Fibroblast of skin of right quadriceps (primary cell): Measurements from ENCODE around the gene HEATR1.
A peak's percentile ranks its signal among the peaks of the same experiment; 100 is the strongest.
"Not testable (repeated sequence)": the region's sequence is repeated elsewhere in the genome, so short reads cannot be mapped to it uniquely, and the experiment has no call there.

Experiments used
- DNase-seq: peaks from one replicate; pipeline ENCODE4 v3.0.0-alpha.2; 2013

Gene HEATR1

DNA sequence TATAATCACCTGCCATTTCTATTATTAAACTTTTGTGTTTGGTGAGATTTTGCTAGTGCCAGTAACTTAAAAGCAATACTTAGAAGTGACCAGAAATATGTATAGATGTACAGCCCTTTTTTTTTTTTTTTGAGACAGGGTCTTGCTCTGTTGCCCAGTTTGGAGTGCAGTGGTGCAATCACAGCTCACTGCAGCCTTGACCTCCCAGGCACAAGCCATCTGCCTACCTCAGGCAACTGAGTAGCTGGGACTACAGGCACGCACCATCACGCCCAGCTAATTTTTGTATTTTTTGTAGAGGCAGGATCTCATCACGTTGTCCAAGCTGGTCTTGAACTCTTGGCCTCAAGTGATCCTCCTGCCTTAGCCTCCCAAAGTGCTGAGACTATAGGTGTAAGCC lies 23.9 kb downstream of the HEATR1 start:
- DNase-seq: not testable (repeated sequence)

DNA sequence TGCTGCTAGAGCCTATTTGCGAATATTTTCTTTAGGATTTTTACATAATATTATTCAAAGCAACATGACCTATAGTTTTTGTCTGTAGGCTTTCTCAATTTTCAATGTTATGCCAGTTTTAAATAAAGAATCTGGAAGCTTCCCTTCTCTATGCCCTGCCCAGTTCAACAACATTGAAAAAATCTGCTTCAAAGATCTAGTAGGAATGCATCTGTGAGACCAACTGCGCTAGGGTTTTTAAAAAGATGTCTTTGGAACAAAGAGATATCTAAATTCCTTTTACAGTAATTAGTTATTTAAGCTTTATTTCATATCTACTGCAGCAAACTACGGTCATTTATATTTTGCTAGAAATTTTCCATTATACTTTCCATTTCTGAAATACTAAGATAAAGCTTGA lies 25.7 kb downstream of the HEATR1 start:
- DNase-seq: no peak

- DNase-seq: not testable (repeated sequence)
Observed at GRCh38 chr1:236577041-236577440, 27.3 kb downstream of the HEATR1 start.

- peak; percentile 9 for DNase-seq
Observed at GRCh38 chr1:236576004-236576403, 28.3 kb downstream of the HEATR1 start.

GRCh38 chr1:236575523-236575922 lies 28.8 kb downstream of the HEATR1 start:
- peak; percentile 1 for DNase-seq

DNA sequence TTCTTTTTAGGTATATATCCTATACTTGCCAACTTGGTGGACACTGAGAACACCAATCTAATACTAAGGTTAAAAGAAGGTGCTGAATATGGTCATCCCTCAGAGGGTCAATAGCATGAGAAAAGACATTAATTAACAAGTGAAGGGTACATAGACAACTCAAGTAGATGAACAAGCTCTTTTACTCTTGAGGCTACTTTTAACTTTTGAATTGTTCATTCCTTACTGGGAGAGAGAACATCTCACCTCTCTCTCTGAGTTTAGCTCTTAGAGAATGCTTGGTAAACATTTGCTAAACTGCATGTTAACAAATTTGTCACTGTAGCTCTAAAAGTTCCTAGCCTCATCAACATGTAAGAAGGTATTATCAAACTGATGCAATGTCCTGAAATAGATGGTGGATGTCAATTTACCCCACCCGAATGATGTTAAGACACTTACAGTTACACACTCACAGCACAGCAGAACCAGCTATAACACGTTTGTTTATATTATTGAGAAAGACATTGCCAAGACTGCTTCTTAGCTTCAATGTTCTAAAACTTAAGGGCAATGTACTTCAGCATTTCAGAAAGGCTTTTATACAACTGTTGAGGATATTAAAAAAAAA lies 35.9 kb downstream of the HEATR1 start:
- DNase-seq: peak; percentile 31

DNA sequence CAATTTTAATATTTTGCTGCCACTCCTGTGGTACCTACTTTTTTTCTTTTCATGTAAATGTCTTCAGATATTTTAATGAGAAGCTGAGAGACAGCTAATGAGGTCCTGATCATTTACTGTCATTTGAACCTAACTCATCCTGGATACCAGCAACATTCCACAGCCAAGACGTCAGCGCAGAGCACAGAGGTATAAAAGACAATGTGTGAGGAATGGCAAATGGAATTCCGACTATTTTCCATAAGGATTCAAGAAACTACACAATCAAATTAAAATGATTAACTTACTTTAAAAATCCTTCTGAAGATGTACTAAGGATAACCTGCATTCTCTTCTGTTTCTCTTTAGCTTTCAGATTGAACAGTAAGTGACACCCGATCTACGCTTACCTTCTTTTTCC lies 38.8 kb downstream of the HEATR1 start:
- peak; percentile 4 for DNase-seq

GRCh38 chr1:236561976-236562375 lies 42.3 kb downstream of the HEATR1 start:
- no peak for DNase-seq

GRCh38 chr1:236560213-236560771 lies 44.0 kb downstream of the HEATR1 start:
- no peak for DNase-seq

GRCh38 chr1:236558846-236559245 lies 45.5 kb downstream of the HEATR1 start:
- no peak for DNase-seq

DNA sequence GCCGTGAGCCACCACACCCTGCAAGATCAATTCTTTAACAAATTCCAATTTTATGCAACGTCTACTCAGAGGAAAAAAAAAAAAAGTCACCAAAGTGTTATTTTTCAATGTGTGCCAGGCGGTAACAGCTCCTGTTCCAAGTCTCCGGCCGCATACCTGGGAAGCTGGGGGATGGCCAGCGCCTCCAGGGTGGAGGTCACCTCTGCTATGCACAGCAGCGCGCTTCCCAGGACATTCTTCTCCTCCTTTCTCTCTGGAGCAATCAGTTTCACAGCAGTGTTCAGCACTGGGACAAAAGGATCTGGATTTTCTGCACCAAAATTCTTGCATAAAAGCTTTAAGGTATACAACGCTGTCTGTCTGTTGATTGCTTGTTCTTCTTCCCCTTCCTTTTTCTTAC lies 46.2 kb downstream of the HEATR1 start:
- no peak for DNase-seq

DNA sequence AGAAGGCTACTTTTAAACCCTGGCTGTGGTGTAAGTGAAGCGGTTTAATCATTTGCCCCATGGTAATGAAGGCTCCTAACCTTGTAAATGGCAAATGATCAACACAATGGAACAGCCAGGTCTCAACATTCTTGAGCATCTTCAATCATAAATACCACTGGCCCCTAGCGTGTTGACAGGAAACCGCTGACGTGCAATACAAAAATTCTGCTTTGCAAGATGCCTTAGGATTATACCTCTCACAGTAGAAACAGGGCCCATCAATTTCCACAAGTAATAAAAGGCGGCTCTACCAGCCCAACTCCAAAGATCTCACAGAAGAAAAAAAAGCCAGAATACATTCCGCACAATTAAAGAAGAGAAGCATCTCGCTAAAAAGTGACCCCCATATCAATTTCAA lies 47.7 kb downstream of the HEATR1 start:
- no peak for DNase-seq

- DNase-seq: no peak
Observed at GRCh38 chr1:236553370-236553769, 50.9 kb downstream of the HEATR1 start.

GRCh38 chr1:236552901-236553300 lies 51.4 kb downstream of the HEATR1 start:
- DNase-seq: no peak

GRCh38 chr1:236552096-236552495 lies 52.2 kb downstream of the HEATR1 start:
- DNase-seq: no peak

GRCh38 chr1:236550961-236551851 lies 53.1 kb downstream of the HEATR1 start:
- no peak for DNase-seq

GRCh38 chr1:236548452-236548851 lies 55.9 kb downstream of the HEATR1 start:
- no peak for DNase-seq

DNA sequence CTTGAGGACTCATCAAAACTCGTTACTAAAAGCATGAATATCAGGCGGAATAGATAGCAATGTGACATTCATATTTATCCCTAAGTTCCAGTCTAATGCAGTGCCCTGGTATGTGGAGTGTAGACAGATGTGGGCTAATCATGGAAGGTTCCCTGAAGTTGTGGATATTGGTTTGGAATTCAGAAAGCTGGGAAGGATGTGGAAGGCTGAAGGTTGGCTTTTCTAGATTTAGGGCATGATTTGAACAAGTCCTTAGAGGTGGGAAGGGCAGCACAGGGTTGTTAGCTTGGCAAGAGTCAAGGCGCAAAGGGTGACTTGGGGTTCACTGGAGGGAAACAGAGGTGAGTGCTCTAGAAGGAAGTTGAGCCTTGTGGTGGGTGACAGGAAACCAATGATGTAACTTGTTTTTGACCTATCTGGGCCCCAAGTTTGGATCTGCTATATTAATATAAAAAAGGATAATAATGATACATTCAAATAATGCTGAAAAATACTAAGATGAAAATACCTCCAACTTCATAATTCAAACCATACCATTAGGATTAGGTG lies 58.6 kb downstream of the HEATR1 start:
- DNase-seq: no peak

- no peak for DNase-seq
Observed at GRCh38 chr1:236543065-236543669, 61.1 kb downstream of the HEATR1 start.

GRCh38 chr1:236541710-236542109 lies 62.6 kb downstream of the HEATR1 start:
- no peak for DNase-seq

GRCh38 chr1:236540813-236541465 lies 63.4 kb downstream of the HEATR1 start:
- no peak for DNase-seq

GRCh38 chr1:236536540-236536939 lies 67.8 kb downstream of the HEATR1 start:
- DNase-seq: no peak

GRCh38 chr1:236535662-236536161 lies 68.6 kb downstream of the HEATR1 start:
- no peak for DNase-seq
